HepG2 (cell line): ENCODE data around the gene TNFSF13. TPM values are rescaled to one million over a fixed set of nuclear protein-coding genes. Genes with fewer than 3 reads are reported as not detected.
A peak's percentile ranks its signal among the peaks of the same experiment; 100 is the strongest.

Experiments
- ARNTL ChIP-seq: sonication (generic); formaldehyde crosslinking; IDR thresholded peaks from 2 replicates; pipeline ENCODE4 v1.4.0; 2020; ENCODE audit warnings: mild to moderate bottlenecking, missing genetic modification reagents
- ATF5 ChIP-seq: sonication (generic); formaldehyde crosslinking; IDR thresholded peaks from 2 replicates; pipeline ENCODE4 v1.4.0; 2020; ENCODE audit warnings: mild to moderate bottlenecking, low read depth, missing genetic modification reagents
- E2F5 ChIP-seq: sonication (generic); formaldehyde crosslinking; conservative IDR thresholded peaks from 2 replicates; pipeline ENCODE4 v1.4.0; 2020; ENCODE audit warnings: missing genetic modification reagents
- GPN1 ChIP-seq: sonication (generic); formaldehyde crosslinking; IDR thresholded peaks from 2 replicates; pipeline ENCODE4 v1.5.1; 2020; ENCODE audit warnings: missing genetic modification reagents, borderline replicate concordance
- HBP1 ChIP-seq: IDR thresholded peaks from 2 replicates; pipeline ENCODE4 v1.6.1; 2016; ENCODE audit warnings: low read depth, control low read depth
- HNF1A ChIP-seq, 2 experiments: sonication (generic) in 1 of 2; formaldehyde crosslinking in 1 of 2; IDR thresholded peaks; 2 replicates each; pipeline versions ENCODE4 v1.4.0 to v1.6.1; 2016 to 2020; ENCODE audit warnings: borderline replicate concordance in 1 of 2, low read depth in 1 of 2, mild to moderate bottlenecking in 1 of 2, missing genetic modification reagents in 1 of 2
- HOMEZ ChIP-seq: IDR thresholded peaks from 2 replicates; pipeline ENCODE4 v1.6.1; 2016; ENCODE audit warnings: low read depth
- JARID2 ChIP-seq: sonication (generic); formaldehyde crosslinking; IDR thresholded peaks from 2 replicates; pipeline ENCODE4 v1.8.1; 2023; ENCODE audit warnings: missing genetic modification reagents, inconsistent platforms; ENCODE audit not compliant: insufficient replicate concordance
- KAT8 ChIP-seq: IDR thresholded peaks from 2 replicates; pipeline ENCODE4 v1.6.1; 2016; ENCODE audit warnings: missing genetic modification reagents, missing compliant biosample characterization
- KDM2A ChIP-seq: sonication (generic); formaldehyde crosslinking; IDR thresholded peaks from 2 replicates; pipeline ENCODE4 v1.4.0; 2020; ENCODE audit warnings: low read depth, missing genetic modification reagents, borderline replicate concordance
- MBD4 ChIP-seq: IDR thresholded peaks from 2 replicates; pipeline ENCODE4 v1.6.1; 2012; ENCODE audit warnings: low read length, inconsistent platforms, borderline replicate concordance
- MYC ChIP-seq: sonication (generic); formaldehyde crosslinking; IDR thresholded peaks from 2 replicates; pipeline ENCODE4 v1.9.0; 2021; ENCODE audit warnings: missing genetic modification reagents, borderline replicate concordance
- POLR2A ChIP-seq, 2 experiments: IDR thresholded peaks; 2 replicates each; pipeline ENCODE4 v1.6.1; 2011; ENCODE audit warnings: low read depth in 2 of 2, low read length in 2 of 2, mild to moderate bottlenecking in 1 of 2, moderate library complexity in 1 of 2; ENCODE audit not compliant: insufficient read depth in 1 of 2
- SNRNP70 ChIP-seq: fragments of 200-400 bp; formaldehyde crosslinking; IDR thresholded peaks from 2 replicates; pipeline ENCODE4 v1.6.1; 2017; ENCODE audit warnings: mild to moderate bottlenecking, low read depth, low read length, moderate library complexity
- SOX5 ChIP-seq: IDR thresholded peaks from 2 replicates; pipeline ENCODE4 v1.6.1; 2016; ENCODE audit warnings: borderline replicate concordance
- TARDBP ChIP-seq: sonication (generic); formaldehyde crosslinking; IDR thresholded peaks from 2 replicates; pipeline ENCODE4 v1.8.0; 2022; ENCODE audit warnings: mild to moderate bottlenecking, missing genetic modification reagents
- UBTF ChIP-seq: sonication (generic); formaldehyde crosslinking; IDR thresholded peaks from 2 replicates; pipeline ENCODE4 v1.4.0; 2020; ENCODE audit warnings: mild to moderate bottlenecking, missing genetic modification reagents
- YEATS2 ChIP-seq: sonication (generic); formaldehyde crosslinking; IDR thresholded peaks from 2 replicates; pipeline ENCODE4 v1.4.0; 2020; ENCODE audit warnings: missing genetic modification reagents, borderline replicate concordance
- polyA plus RNA-seq, 8 experiments: library from polyadenylated mRNA; depleted of rRNA in 3 of 8; stranded (reverse) in 7 of 8; unstranded in 1 of 8; fragments of >200 nt; fragmentation: Illumina TruSeq in 4 of 8; extraction: Trizol in 4 of 8; gene quantifications; 2 replicates each; pipeline versions ENCODE4 v1.2.1 to v1.2.3, GENCODE V29; 2011 to 2016; ENCODE audit warnings: low read depth in 4 of 8, missing spikeins in 1 of 8, mixed read lengths in 1 of 8; ENCODE audit not compliant: insufficient read depth in 1 of 8
- total RNA-seq, 5 experiments: library from RNA; depleted of rRNA; stranded (reverse); fragments of >200 nt; fragmentation: Illumina TruSeq; extraction: Trizol; gene quantifications; 2 replicates each; pipeline ENCODE4 v1.2.3, GENCODE V29; 2016; ENCODE audit warnings: low read depth in 1 of 5

TNFSF13 gene
- total and polyA plus RNA-seq, 2 of the 13 experiments (the other 11 are each of a cell fraction or from before 2014, with no cell fraction given): 2.5 to 3.3 TPM

GRCh38 chr17:7561589-7562207 lies 3.1 kb downstream of the TNFSF13 start, which contains the start of gene SENP3 (continued):
- TF ChIP-seq MYC (CRISPR knock-in tag): peak; percentile 21; the same call in 1 of the 2 replicates
- no peak for TF ChIP-seq HNF1A (IDR thresholded peaks at IDR 0.05; ENCODE audit: low read depth)
- TF ChIP-seq HNF1A (CRISPR knock-in tag; IDR thresholded peaks at IDR 0.05; ENCODE audit: borderline replicate concordance): peak; percentile 47; the same call in 1 of the 2 replicates
- TF ChIP-seq SNRNP70: no peak
- TF ChIP-seq KDM2A (CRISPR knock-in tag): peak; percentile 87
- peak; percentile 86 for TF ChIP-seq KAT8 (CRISPR knock-in tag)
- TF ChIP-seq HBP1 (CRISPR knock-in tag): peak; percentile 84; the same call in 1 of the 2 replicates
- TF ChIP-seq POLR2A (IDR thresholded peaks at IDR 0.05; ENCODE audit: insufficient read depth in 1 of 2, low read depth in 2 of 2, low read length in 2 of 2): peak in 1 of 2 experiments; percentile 75; a peak in 2 of 4 replicates
- peak; percentile 18 for TF ChIP-seq JARID2 (CRISPR knock-in tag)
- TF ChIP-seq YEATS2 (CRISPR knock-in tag): peak; percentile 71
- no peak for TF ChIP-seq GPN1
- TF ChIP-seq UBTF (CRISPR knock-in tag): no peak; the same call in 1 of the 2 replicates
- TF ChIP-seq E2F5: no peak
- TF ChIP-seq ATF5 (CRISPR knock-in tag): no peak
- no peak for TF ChIP-seq MBD4
- no peak; the same call in 1 of the 2 replicates for TF ChIP-seq SOX5 (CRISPR knock-in tag)
- no peak for TF ChIP-seq HOMEZ (CRISPR knock-in tag)
- TF ChIP-seq ARNTL (CRISPR knock-in tag): peak; percentile 49
- TF ChIP-seq TARDBP (CRISPR knock-in tag): peak; percentile 14; the same call in 1 of the 2 replicates
